GM15510 (cell line): ENCODE results near the gene CDKN1A.

Experiments used
- POLR2A ChIP-seq: IDR thresholded peaks from 3 replicates; pipeline ENCODE4 v1.6.1; 2011; ENCODE audit warnings: borderline replicate concordance; ENCODE audit not compliant: insufficient read length; ENCODE audit errors: extremely low read depth

Gene CDKN1A

GRCh38 chr6:36692861-36693702, 14.6 kb downstream of the CDKN1A start:
- TF ChIP-seq POLR2A, result no peak

GRCh38 chr6:36694616-36695015, 16.1 kb downstream of the CDKN1A start:
- no peak for TF ChIP-seq POLR2A

- no peak for TF ChIP-seq POLR2A
Observed at GRCh38 chr6:36695414-36695813, 16.9 kb downstream of the CDKN1A start.

GRCh38 chr6:36697481-36697903, 19.0 kb downstream of the CDKN1A start, which contains the start of gene RAB44:
RAB44 (plus strand) TSS chr6:36697826; CDS start chr6:36704236, 6,410 bp downstream.
- no peak for TF ChIP-seq POLR2A

- TF ChIP-seq POLR2A, result no peak
Observed at GRCh38 chr6:36698196-36698595, 19.7 kb downstream of the CDKN1A start.

GRCh38 chr6:36698871-36699271, 20.4 kb downstream of the CDKN1A start:
- TF ChIP-seq POLR2A, result no peak

- no peak for TF ChIP-seq POLR2A
Observed at GRCh38 chr6:36699348-36699747, 20.8 kb downstream of the CDKN1A start.

GRCh38 chr6:36700071-36700812, 21.7 kb downstream of the CDKN1A start:
- no peak for TF ChIP-seq POLR2A

- no peak for TF ChIP-seq POLR2A
Observed at GRCh38 chr6:36700831-36701230, 22.3 kb downstream of the CDKN1A start.

GRCh38 chr6:36701401-36701991, 23.0 kb downstream of the CDKN1A start:
- TF ChIP-seq POLR2A, result no peak

GRCh38 chr6:36702656-36703055, 24.1 kb downstream of the CDKN1A start:
- no peak for TF ChIP-seq POLR2A

GRCh38 chr6:36703081-36703606, 24.6 kb downstream of the CDKN1A start:
- TF ChIP-seq POLR2A, result no peak

- no peak for TF ChIP-seq POLR2A
Observed at GRCh38 chr6:36703982-36704381, 25.5 kb downstream of the CDKN1A start.

GRCh38 chr6:36706339-36706738, 27.8 kb downstream of the CDKN1A start:
- no peak for TF ChIP-seq POLR2A

- no peak for TF ChIP-seq POLR2A
Observed at GRCh38 chr6:36712816-36713215, 34.3 kb downstream of the CDKN1A start.
